HepG2 (cell line): Measurements from ENCODE around the gene CLDN10. TPM values are rescaled to one million over a fixed set of nuclear protein-coding genes. Genes with fewer than 3 reads are reported as not detected.

Experiments used
- ATAC-seq: fragments of 200-7000 bp; cut with Tn5 transposase; 3 replicates; pipeline ENCODE4 v1.9.1; 2020; ENCODE audit warnings: mild to moderate bottlenecking, moderate library complexity
- BruUV-seq: library from RNA; stranded (reverse); fragments of 400-500 nt; replicated peaks from 2 replicates; lab custom pipeline; 2021; lab: Mats Ljungman, UMichigan
- CTCF ChIA-PET: fragments of 300-600 bp; formaldehyde crosslinking; extraction: SDS; loops from one replicate; lab custom pipeline; 2021; ENCODE audit warnings: low total read pairs, inconsistent platforms, low intra/inter-chr PET ratio; lab: Yijun Ruan, JAX
- POLR2A ChIA-PET: fragments of 350-600 bp; sonication (Branson Sonifier 250); formaldehyde crosslinking; loops from one replicate; lab custom pipeline; 2020; ENCODE audit warnings: antibody characterized with exemption, inconsistent platforms; lab: Yijun Ruan, JAX
- DNase-seq: peaks from one replicate; pipeline ENCODE4 v3.0.0-alpha.2; 2015; ENCODE audit warnings: low spot score
- FAIRE-seq: peaks from 3 replicates; lab custom pipeline; 2011; peaks lifted over from hg19 to GRCh38; lab: Jason Lieb, UNC
- H2AFZ ChIP-seq: one replicate; pipeline ENCODE4 v1.6.1; 2011; ENCODE audit warnings: low read length, inconsistent platforms
- H3K27ac ChIP-seq: fragments of 300-600 bp; 3 replicates; pipeline ENCODE4 v1.8.0; 2011; ENCODE audit warnings: mixed run types, mild to moderate bottlenecking, mixed read lengths, low read length, inconsistent platforms; ENCODE audit not compliant: insufficient read depth; ENCODE audit errors: extremely low read length
- H3K27me3 ChIP-seq, 2 experiments: fragments of 200-600 bp in 1 of 2; 2 replicates in 1 of 2; 3 replicates in 1 of 2; pipeline versions ENCODE4 v1.6.0 to v1.8.0; 2011; ENCODE audit warnings: low read length in 2 of 2, mild to moderate bottlenecking in 2 of 2, moderate library complexity in 2 of 2, inconsistent platforms in 1 of 2; ENCODE audit not compliant: insufficient read depth in 2 of 2, control insufficient read depth in 1 of 2
- H3K36me3 ChIP-seq, 2 experiments: fragments of 200-600 bp in 1 of 2; replicated peaks in 1 of 2; 2 replicates in 1 of 2; 3 replicates in 1 of 2; pipeline versions ENCODE4 v1.5.1 to v1.8.0; 2011; ENCODE audit warnings: low read length in 2 of 2, inconsistent platforms in 1 of 2; ENCODE audit not compliant: insufficient read depth in 2 of 2, control insufficient read depth in 1 of 2
- H3K4me1 ChIP-seq: 2 replicates; pipeline ENCODE4 v1.5.1; 2012; ENCODE audit warnings: low read length, inconsistent platforms; ENCODE audit not compliant: insufficient read depth
- H3K4me2 ChIP-seq: 2 replicates; pipeline ENCODE4 v1.6.0; 2011; ENCODE audit warnings: low read depth, low read length, inconsistent platforms
- H3K4me3 ChIP-seq, 3 experiments: fragments of 200-600 bp in 1 of 3; sonication (generic), shearing (Covaris generic) in 1 of 3; replicated peaks in 1 of 3; 2 replicates each; pipeline ENCODE4 v1.5.1; 2011 to 2016; ENCODE audit warnings: low read length in 3 of 3, inconsistent platforms in 2 of 3, low read depth in 2 of 3, mild to moderate bottlenecking in 2 of 3, control low read depth in 1 of 3, mixed read lengths in 1 of 3; ENCODE audit not compliant: insufficient read depth in 1 of 3
- H3K79me2 ChIP-seq: one replicate; pipeline ENCODE4 v1.6.1; 2011; ENCODE audit warnings: low read length, inconsistent platforms; ENCODE audit not compliant: insufficient read depth
- H3K9ac ChIP-seq: 2 replicates; pipeline ENCODE4 v1.6.0; 2011; ENCODE audit warnings: mild to moderate bottlenecking, low read depth, low read length, inconsistent platforms; ENCODE audit not compliant: insufficient read depth
- H3K9me3 ChIP-seq: 2 replicates; pipeline ENCODE4 v1.5.1; 2012; ENCODE audit warnings: mild to moderate bottlenecking, low read length
- H4K20me1 ChIP-seq: 2 replicates; pipeline ENCODE4 v1.6.0; 2011; ENCODE audit warnings: inconsistent platforms, mild to moderate bottlenecking, low read length, moderate library complexity; ENCODE audit not compliant: insufficient read depth
- ARHGAP35 ChIP-seq: sonication (generic); formaldehyde crosslinking; IDR thresholded peaks from 2 replicates; pipeline ENCODE4 v1.9.0; 2022; ENCODE audit warnings: mild to moderate bottlenecking, inconsistent platforms, moderate library complexity, missing genetic modification reagents, borderline replicate concordance
- NCOA2 ChIP-seq: sonication (generic); formaldehyde crosslinking; IDR thresholded peaks from 2 replicates; pipeline ENCODE4 v1.8.0; 2022; ENCODE audit warnings: inconsistent platforms
- PCBP1 ChIP-seq: fragments of 200-400 bp; formaldehyde crosslinking; IDR thresholded peaks from 2 replicates; pipeline ENCODE4 v1.6.1; 2017; ENCODE audit warnings: mild to moderate bottlenecking, low read depth, low read length, borderline replicate concordance
- ZFAT ChIP-seq: sonication (generic); formaldehyde crosslinking; conservative IDR thresholded peaks from 2 replicates; pipeline ENCODE4 v1.8.1; 2023; ENCODE audit warnings: missing genetic modification reagents, inconsistent platforms
- ZNF18 ChIP-seq: sonication (generic); formaldehyde crosslinking; IDR thresholded peaks from 2 replicates; pipeline ENCODE4 v1.8.0; 2022; ENCODE audit warnings: mild to moderate bottlenecking, missing genetic modification reagents; ENCODE audit not compliant: insufficient replicate concordance
- ZNF75D ChIP-seq: sonication (generic); formaldehyde crosslinking; IDR thresholded peaks from 2 replicates; pipeline ENCODE4 v1.8.1; 2023; ENCODE audit warnings: missing genetic modification reagents, mild to moderate bottlenecking, borderline replicate concordance
- ZNF781 ChIP-seq: sonication (generic); formaldehyde crosslinking; IDR thresholded peaks from 2 replicates; pipeline ENCODE4 v1.5.1; 2020; ENCODE audit warnings: borderline replicate concordance, mild to moderate bottlenecking, missing genetic modification reagents; ENCODE audit errors: not compliant biosample characterization
- WGBS: methylation state at CpG from one replicate; pipeline ENCODE4 v1.1.6; 2017; ENCODE audit warnings: low lambda C conversion rate; 5-methylcytosine and 5-hydroxymethylcytosine counted together
- in situ Hi-C: cut with HindIII; loops from 2 replicates; pipeline ENCODE4 v1.10.0; 2017; ENCODE audit warnings: low pct_unique_long_range_greater_than_20kb; ENCODE audit not compliant: extremely low pct_ligation_motif_present
- intact Hi-C: fragments of 100-400 bp; cut with micrococcal nuclease; formaldehyde crosslinking; loops from one replicate; pipeline ENCODE4 v1.10.0; 2022; ENCODE audit not compliant: unreplicated experiment
- polyA plus RNA-seq, 8 experiments: library from polyadenylated mRNA; depleted of rRNA in 3 of 8; stranded (reverse) in 7 of 8; unstranded in 1 of 8; fragments of >200 nt; fragmentation: Illumina TruSeq in 4 of 8; extraction: Trizol in 4 of 8; gene quantifications; 2 replicates each; pipeline versions ENCODE4 v1.2.1 to v1.2.3, GENCODE V29; 2011 to 2016; ENCODE audit warnings: low read depth in 4 of 8, missing spikeins in 1 of 8, mixed read lengths in 1 of 8; ENCODE audit not compliant: insufficient read depth in 1 of 8
- total RNA-seq, 5 experiments: library from RNA; depleted of rRNA; stranded (reverse); fragments of >200 nt; fragmentation: Illumina TruSeq; extraction: Trizol; gene quantifications; 2 replicates each; pipeline ENCODE4 v1.2.3, GENCODE V29; 2016; ENCODE audit warnings: low read depth in 1 of 5
- TF ChIP-seq, protein P1 (sequence below): sonication (generic); formaldehyde crosslinking; IDR thresholded peaks from 2 replicates; pipeline ENCODE4 v1.4.0; 2020; ENCODE audit warnings: missing genetic modification reagents, borderline replicate concordance
- TF ChIP-seq, protein P2 (sequence below): sonication (generic); IDR thresholded peaks from 2 replicates; pipeline ENCODE4 v1.6.1; 2016; ENCODE audit warnings: low read depth, borderline replicate concordance
- TF ChIP-seq, protein P3 (sequence below): IDR thresholded peaks from 2 replicates; pipeline ENCODE4 v1.6.1; 2016; ENCODE audit warnings: missing genetic modification reagents, missing compliant biosample characterization

The CLDN10 gene
- total and polyA plus RNA-seq, 2 of the 13 experiments (the other 11 are each of a cell fraction or from before 2014, with no cell fraction given): not detected

DNA sequence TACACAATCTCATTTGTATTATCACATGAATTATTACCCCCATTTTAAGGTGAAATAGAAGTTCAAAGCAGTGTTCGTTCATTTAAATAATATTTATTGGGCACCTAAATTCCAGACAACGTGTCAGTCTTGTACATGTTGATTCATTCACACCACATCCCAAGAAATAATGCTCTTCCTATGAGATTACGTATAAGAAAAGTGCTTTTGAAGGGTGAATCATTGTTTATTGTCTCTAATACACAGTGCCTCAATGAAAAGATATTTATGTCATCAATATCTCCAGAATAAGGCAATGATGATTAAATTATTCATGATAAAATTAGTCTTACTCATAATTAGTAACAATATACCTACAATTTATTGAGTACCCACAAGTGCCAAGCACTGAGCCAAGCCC, 35.6 kb downstream of the CLDN10 start:
- H3K27ac ChIP-seq: no peak overlapping the region
- TF ChIP-seq ARHGAP35 (CRISPR knock-in tag): no peak
- TF ChIP-seq, all 625 proteins: peak for 0
- Histone ChIP-seq H3K4me2 (no peak overlapping the region), H2AFZ (no peak overlapping the region), H3K4me3 (no peak overlapping the region), H3K79me2 (no peaks in the 10 kb centered on the region), H3K9ac (no peak overlapping the region), H3K36me3 (peaks cover 9 to 36% of the 10 kb centered on the region in 2 experiments; a peak in 4 of 5 replicates), H3K4me1 (no peaks in the 10 kb centered on the region), H4K20me1 (no peaks in the 10 kb centered on the region), H3K9me3 (no peaks in the 10 kb centered on the region), H3K27me3 (no peaks in the 10 kb centered on the region)
- FAIRE-seq (no peak), ATAC-seq (no peak), DNase-seq (no peak)
- ChIA-PET POLR2A (no interaction called here), CTCF (no interaction called here)
- WGBS: 92% methylated on average over 3 of the region's 3 CpGs
- BruUV-seq: no TSS peak
- intact Hi-C loops (no loop called here), in situ Hi-C loops (no loop called here)

DNA sequence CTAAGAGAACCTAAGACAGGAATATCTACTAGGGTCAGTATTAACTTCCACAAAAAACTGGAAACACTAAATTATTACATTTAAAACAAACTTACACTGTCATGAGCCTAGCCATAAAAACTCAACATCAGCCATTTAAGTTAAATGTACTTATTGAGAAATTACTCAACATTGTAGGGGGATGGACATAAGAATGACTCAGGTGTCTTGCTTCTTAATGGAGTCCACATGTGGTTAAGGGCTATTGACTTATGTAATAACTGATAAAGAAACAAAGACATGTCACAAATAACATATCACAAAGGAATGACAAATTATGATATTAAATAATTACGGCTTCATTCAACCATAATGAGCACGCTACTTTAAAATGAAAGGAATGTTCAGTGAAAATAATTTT, 36.2 kb downstream of the CLDN10 start:
- no peak for FAIRE-seq
- DNase-seq: no peak
- Histone ChIP-seq H3K9ac (no peak overlapping the region), H3K4me3 (no peak overlapping the region), H3K9me3 (no peaks in the 10 kb centered on the region), H3K4me1 (no peaks in the 10 kb centered on the region), H3K79me2 (no peaks in the 10 kb centered on the region), H3K27me3 (no peaks in the 10 kb centered on the region), H4K20me1 (no peaks in the 10 kb centered on the region), H3K4me2 (no peak overlapping the region), H2AFZ (no peak overlapping the region), H3K36me3 (peaks cover 9 to 40% of the 10 kb centered on the region in 2 experiments; a peak in 4 of 5 replicates), H3K27ac (no peak overlapping the region)
- CTCF ChIA-PET: no interaction called here
- intact Hi-C loops (no loop called here), in situ Hi-C loops (no loop called here)
- ATAC-seq: no peak
- 97% methylated on average over 2 of the region's 2 CpGs for WGBS
- BruUV-seq: no TSS peak
- POLR2A ChIA-PET: no interaction called here
- TF ChIP-seq ZFAT (CRISPR knock-in tag) (no peak), NCOA2 (CRISPR knock-in tag) (no peak), ZNF18 (CRISPR knock-in tag) (no peak), ZNF781 (CRISPR knock-in tag) (no peak), ZNF75D (CRISPR knock-in tag) (no peak), PCBP1 (no peak)
- TF ChIP-seq, protein P1, sequence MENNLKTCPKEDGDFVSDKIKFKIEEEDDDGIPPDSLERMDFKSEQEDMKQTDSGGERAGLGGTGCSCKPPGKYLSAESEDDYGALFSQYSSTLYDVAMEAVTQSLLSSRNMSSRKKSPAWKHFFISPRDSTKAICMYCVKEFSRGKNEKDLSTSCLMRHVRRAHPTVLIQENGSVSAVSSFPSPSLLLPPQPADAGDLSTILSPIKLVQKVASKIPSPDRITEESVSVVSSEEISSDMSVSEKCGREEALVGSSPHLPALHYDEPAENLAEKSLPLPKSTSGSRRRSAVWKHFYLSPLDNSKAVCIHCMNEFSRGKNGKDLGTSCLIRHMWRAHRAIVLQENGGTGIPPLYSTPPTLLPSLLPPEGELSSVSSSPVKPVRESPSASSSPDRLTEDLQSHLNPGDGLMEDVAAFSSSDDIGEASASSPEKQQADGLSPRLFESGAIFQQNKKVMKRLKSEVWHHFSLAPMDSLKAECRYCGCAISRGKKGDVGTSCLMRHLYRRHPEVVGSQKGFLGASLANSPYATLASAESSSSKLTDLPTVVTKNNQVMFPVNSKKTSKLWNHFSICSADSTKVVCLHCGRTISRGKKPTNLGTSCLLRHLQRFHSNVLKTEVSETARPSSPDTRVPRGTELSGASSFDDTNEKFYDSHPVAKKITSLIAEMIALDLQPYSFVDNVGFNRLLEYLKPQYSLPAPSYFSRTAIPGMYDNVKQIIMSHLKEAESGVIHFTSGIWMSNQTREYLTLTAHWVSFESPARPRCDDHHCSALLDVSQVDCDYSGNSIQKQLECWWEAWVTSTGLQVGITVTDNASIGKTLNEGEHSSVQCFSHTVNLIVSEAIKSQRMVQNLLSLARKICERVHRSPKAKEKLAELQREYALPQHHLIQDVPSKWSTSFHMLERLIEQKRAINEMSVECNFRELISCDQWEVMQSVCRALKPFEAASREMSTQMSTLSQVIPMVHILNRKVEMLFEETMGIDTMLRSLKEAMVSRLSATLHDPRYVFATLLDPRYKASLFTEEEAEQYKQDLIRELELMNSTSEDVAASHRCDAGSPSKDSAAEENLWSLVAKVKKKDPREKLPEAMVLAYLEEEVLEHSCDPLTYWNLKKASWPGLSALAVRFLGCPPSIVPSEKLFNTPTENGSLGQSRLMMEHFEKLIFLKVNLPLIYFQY (CRISPR knock-in tag): no peak
- TF ChIP-seq, protein P2, sequence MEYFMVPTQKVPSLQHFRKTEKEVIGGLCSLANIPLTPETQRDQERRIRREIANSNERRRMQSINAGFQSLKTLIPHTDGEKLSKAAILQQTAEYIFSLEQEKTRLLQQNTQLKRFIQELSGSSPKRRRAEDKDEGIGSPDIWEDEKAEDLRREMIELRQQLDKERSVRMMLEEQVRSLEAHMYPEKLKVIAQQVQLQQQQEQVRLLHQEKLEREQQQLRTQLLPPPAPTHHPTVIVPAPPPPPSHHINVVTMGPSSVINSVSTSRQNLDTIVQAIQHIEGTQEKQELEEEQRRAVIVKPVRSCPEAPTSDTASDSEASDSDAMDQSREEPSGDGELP: no peak
- TF ChIP-seq, protein P3, sequence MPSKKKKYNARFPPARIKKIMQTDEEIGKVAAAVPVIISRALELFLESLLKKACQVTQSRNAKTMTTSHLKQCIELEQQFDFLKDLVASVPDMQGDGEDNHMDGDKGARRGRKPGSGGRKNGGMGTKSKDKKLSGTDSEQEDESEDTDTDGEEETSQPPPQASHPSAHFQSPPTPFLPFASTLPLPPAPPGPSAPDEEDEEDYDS (CRISPR knock-in tag): no peak
